Loucy (cell line): ENCODE data around the gene COLEC11.

ENCODE experiments used
- EZH2phosphoT487 ChIP-seq: fragments of 200-600 bp; IDR thresholded peaks from 2 replicates; pipeline ENCODE4 v1.6.1; 2018; ENCODE audit warnings: antibody characterized with exemption, mild to moderate bottlenecking, moderate library complexity, borderline replicate concordance
- TF ChIP-seq, protein P1 (sequence below): fragments of 200-600 bp; sonication (generic); conservative IDR thresholded peaks from 2 replicates; pipeline ENCODE4 v1.5.1; 2014; ENCODE audit warnings: mild to moderate bottlenecking, antibody characterized with exemption, low read length

- TF ChIP-seq, protein P1, sequence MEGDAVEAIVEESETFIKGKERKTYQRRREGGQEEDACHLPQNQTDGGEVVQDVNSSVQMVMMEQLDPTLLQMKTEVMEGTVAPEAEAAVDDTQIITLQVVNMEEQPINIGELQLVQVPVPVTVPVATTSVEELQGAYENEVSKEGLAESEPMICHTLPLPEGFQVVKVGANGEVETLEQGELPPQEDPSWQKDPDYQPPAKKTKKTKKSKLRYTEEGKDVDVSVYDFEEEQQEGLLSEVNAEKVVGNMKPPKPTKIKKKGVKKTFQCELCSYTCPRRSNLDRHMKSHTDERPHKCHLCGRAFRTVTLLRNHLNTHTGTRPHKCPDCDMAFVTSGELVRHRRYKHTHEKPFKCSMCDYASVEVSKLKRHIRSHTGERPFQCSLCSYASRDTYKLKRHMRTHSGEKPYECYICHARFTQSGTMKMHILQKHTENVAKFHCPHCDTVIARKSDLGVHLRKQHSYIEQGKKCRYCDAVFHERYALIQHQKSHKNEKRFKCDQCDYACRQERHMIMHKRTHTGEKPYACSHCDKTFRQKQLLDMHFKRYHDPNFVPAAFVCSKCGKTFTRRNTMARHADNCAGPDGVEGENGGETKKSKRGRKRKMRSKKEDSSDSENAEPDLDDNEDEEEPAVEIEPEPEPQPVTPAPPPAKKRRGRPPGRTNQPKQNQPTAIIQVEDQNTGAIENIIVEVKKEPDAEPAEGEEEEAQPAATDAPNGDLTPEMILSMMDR = no peak
- no peak for TF ChIP-seq EZH2phosphoT487
Measured at GRCh38 chr2:3651691-3652648, 57.1 kb downstream of the COLEC11 start.
